ENCODE results near the gene TMEM89. TPM values are rescaled to one million over a fixed set of nuclear protein-coding genes. Genes with fewer than 3 reads are reported as not detected.

Gene TMEM89
- total and polyA plus RNA-seq, 2 of the 4 experiments (the other 2 are of a cell fraction), result 0.15 TPM; not detected in 1

DNA sequence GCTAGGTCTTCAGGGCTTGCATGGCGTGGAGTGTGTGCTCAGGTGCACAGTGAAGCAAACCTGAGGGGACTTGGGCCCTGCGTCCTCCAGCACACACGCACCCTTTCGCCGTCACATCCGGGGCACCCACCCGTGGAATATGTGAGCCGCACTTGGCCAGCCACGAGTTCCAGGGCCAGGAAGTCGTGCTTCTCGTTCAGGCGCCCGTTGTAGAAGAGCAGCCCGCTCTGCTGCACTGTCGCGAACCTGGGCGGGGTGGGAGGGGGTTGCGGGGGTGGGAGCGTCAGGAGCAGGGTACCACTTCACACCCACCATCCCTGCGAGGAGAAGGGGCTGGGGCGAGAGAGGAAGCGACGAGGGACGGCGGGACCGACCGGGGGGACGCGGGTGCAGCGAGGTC is 34.0 kb upstream of the TMEM89 start:
- Histone ChIP-seq H2BK5ac (ENCODE audit: low read depth, low read length, poor library complexity, severe bottlenecking) (no peak overlapping the region), H3K79me1 (ENCODE audit: low read depth in 1 of 2, low read length in 2 of 2) (no peaks in the 10 kb centered on the region), H3K18ac (ENCODE audit: low read depth, low read length) (no peak overlapping the region), H3K9me3 (ENCODE audit: control insufficient read depth, insufficient read depth, low read length) (no peaks in the 10 kb centered on the region), H4K20me1 (ENCODE audit: insufficient read depth, low read length) (no peaks in the 10 kb centered on the region), H4K91ac (ENCODE audit: insufficient read depth, low read depth, low read length) (no peak overlapping the region), H3K9ac (ENCODE audit: low read depth, low read length) (no peak overlapping the region; the same call in 1 of the 2 replicates), H3K4me3 (ENCODE audit: insufficient read depth, low read depth, low read length) (no peak overlapping the region), H3K36me3 (ENCODE audit: control insufficient read depth, insufficient read depth, low read length) (no peaks in the 10 kb centered on the region), H2AK5ac (ENCODE audit: low read depth, low read length) (no peak overlapping the region; the same call in 1 of the 2 replicates), H3K4me1 (ENCODE audit: control insufficient read depth, insufficient read depth, low read length) (peaks cover 3% of the 10 kb centered on the region; the same call in 1 of the 2 replicates), H3K14ac (replicated peaks; ENCODE audit: low read depth, low read length) (no peak overlapping the region), H4K5ac (ENCODE audit: low read depth, low read length) (no peak overlapping the region), H2BK15ac (ENCODE audit: low read depth, low read length) (no peak overlapping the region), H2BK20ac (ENCODE audit: low read depth, low read length) (no peak overlapping the region), H3K23ac (ENCODE audit: low read depth, low read length) (no peak overlapping the region), H4K8ac (ENCODE audit: low read depth in 2 of 2, low read length in 2 of 2) (no peak overlapping the region), H3K56ac (ENCODE audit: extremely low read depth, insufficient read depth, low read length) (no peak overlapping the region), H2AFZ (replicated peaks; ENCODE audit: low read length, poor library complexity) (peak overlapping the region; percentile 97), H2BK120ac (ENCODE audit: low read depth, low read length) (no peak overlapping the region), H3K4ac (ENCODE audit: low read depth, low read length) (no peak overlapping the region), H3K9me1 (ENCODE audit: insufficient read depth, low read length) (no peaks in the 10 kb centered on the region), H3K4me2 (ENCODE audit: low read depth, low read length) (peak overlapping the region; percentile 49; the same call in 1 of the 2 replicates), H2AK9ac (replicated peaks; ENCODE audit: low read depth, low read length, poor library complexity) (no peak overlapping the region), H3K27me3 (ENCODE audit: control insufficient read depth, insufficient read depth, low read length) (no peaks in the 10 kb centered on the region; the same call in 1 of the 2 replicates), H3K27ac (ENCODE audit: insufficient read depth, low read length) (no peak overlapping the region)
- dilution Hi-C loops (cut with HindIII; ENCODE audit: low sequenced_read_pairs, unreplicated experiment), result no loop called here
- ChIA-PET POLR2A (ENCODE audit: unreplicated experiment) (no interaction called here), CTCF (no interaction called here)
- intact Hi-C loops (cut with micrococcal nuclease), result loop anchor here (2.0 kb wide), 1 partner anchor 43 kb away; no protein-coding TSS in a partner anchor
- ATAC-seq (ENCODE audit: low read depth) (no peak), DNase-seq (no peak)
- no TSS peak for BruUV-seq (replicated peaks)
- 83% methylated on average over 1 of the region's 30 CpGs; no CpG with 5 or more reads in 1 of the 2 experiments for WGBS, 2 experiments (ENCODE audit: extremely low coverage in 2 of 2, insufficient read length in 1 of 2)
- in situ Hi-C loops (cut with MboI; ENCODE audit: low sequenced_read_pairs), result no loop called here
- no peak for TF ChIP-seq NFE2L2 (IDR thresholded peaks at IDR 0.05; ENCODE audit: low read depth, low read length)
- TF ChIP-seq SMC3 (IDR thresholded peaks at IDR 0.05; ENCODE audit: low read depth, low read length), result no peak
- no peak for TF ChIP-seq POLR2A (IDR thresholded peaks at IDR 0.05; ENCODE audit: low read depth, low read length)
- TF ChIP-seq, protein P1, sequence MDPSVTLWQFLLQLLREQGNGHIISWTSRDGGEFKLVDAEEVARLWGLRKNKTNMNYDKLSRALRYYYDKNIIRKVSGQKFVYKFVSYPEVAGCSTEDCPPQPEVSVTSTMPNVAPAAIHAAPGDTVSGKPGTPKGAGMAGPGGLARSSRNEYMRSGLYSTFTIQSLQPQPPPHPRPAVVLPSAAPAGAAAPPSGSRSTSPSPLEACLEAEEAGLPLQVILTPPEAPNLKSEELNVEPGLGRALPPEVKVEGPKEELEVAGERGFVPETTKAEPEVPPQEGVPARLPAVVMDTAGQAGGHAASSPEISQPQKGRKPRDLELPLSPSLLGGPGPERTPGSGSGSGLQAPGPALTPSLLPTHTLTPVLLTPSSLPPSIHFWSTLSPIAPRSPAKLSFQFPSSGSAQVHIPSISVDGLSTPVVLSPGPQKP (IDR thresholded peaks at IDR 0.05; ENCODE audit: borderline replicate concordance, low read depth, low read length), result no peak
- TF ChIP-seq RAD21 (IDR thresholded peaks at IDR 0.05; ENCODE audit: low read length), result no peak
- TF ChIP-seq FOS (IDR thresholded peaks at IDR 0.05; ENCODE audit: low read depth, low read length), result no peak
- no peak for TF ChIP-seq RFX5 (IDR thresholded peaks at IDR 0.05; ENCODE audit: low read depth, low read length)
- no peak for TF ChIP-seq CEBPB (IDR thresholded peaks at IDR 0.05; ENCODE audit: low read depth, low read length)
- TF ChIP-seq, protein P2, sequence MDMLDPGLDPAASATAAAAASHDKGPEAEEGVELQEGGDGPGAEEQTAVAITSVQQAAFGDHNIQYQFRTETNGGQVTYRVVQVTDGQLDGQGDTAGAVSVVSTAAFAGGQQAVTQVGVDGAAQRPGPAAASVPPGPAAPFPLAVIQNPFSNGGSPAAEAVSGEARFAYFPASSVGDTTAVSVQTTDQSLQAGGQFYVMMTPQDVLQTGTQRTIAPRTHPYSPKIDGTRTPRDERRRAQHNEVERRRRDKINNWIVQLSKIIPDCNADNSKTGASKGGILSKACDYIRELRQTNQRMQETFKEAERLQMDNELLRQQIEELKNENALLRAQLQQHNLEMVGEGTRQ (IDR thresholded peaks at IDR 0.05; ENCODE audit: low read depth, low read length), result no peak
- no peak for TF ChIP-seq RCOR1 (IDR thresholded peaks at IDR 0.05; ENCODE audit: insufficient replicate concordance, low read length)
- TF ChIP-seq CHD1 (IDR thresholded peaks at IDR 0.05; ENCODE audit: low read depth, low read length), result no peak
- TF ChIP-seq MXI1 (IDR thresholded peaks at IDR 0.05; ENCODE audit: borderline replicate concordance, low read depth, low read length), result no peak
- TF ChIP-seq BHLHE40 (IDR thresholded peaks at IDR 0.05; ENCODE audit: low read depth, low read length), result no peak
- no peak for TF ChIP-seq CTCF (conservative IDR thresholded peaks at IDR 0.05; ENCODE audit: low read depth, low read length)
- TF ChIP-seq MAFK (IDR thresholded peaks at IDR 0.05; ENCODE audit: low read depth, low read length), result no peak
- no peak for TF ChIP-seq MAZ (IDR thresholded peaks at IDR 0.05; ENCODE audit: borderline replicate concordance, low read depth, low read length)
